Panc1 (cell line): ENCODE measurements around the gene ZFAND3. TPM values are rescaled to one million over a fixed set of nuclear protein-coding genes. Genes with fewer than 3 reads are reported as not detected.

ENCODE experiments used
- ATAC-seq: fragments of 200-7000 bp; cut with Tn5 transposase; 2 replicates; pipeline ENCODE4 v1.9.1; 2020; ENCODE audit warnings: mild to moderate bottlenecking, moderate library complexity
- BruUV-seq: library from RNA; stranded (reverse); fragments of 400-500 nt; replicated peaks from 2 replicates; lab custom pipeline; 2021; lab: Mats Ljungman, UMichigan
- CTCF ChIA-PET: fragments of 300-600 bp; sonication (Branson Sonifier 250); formaldehyde crosslinking; loops from one replicate; lab custom pipeline; 2022; ENCODE audit warnings: antibody characterized with exemption; lab: Charles Lee
- POLR2A ChIA-PET: fragments of 300-600 bp; sonication (Branson Sonifier 250); formaldehyde crosslinking; loops from one replicate; lab custom pipeline; 2022; ENCODE audit warnings: antibody characterized with exemption; lab: Charles Lee
- DNase-seq: peaks from one replicate; pipeline ENCODE4 v3.0.0-alpha.2; 2010; ENCODE audit warnings: low read depth, low spot score
- H3K27ac ChIP-seq: 2 replicates; pipeline ENCODE4 v1.5.1; 2011; ENCODE audit warnings: mild to moderate bottlenecking, low read length, inconsistent platforms
- H3K27me3 ChIP-seq: fragments of 200-500 bp; sonication (Bioruptor generic); 2 replicates; pipeline ENCODE4 v1.6.0; 2014; ENCODE audit warnings: low read length, inconsistent platforms; ENCODE audit not compliant: control insufficient read depth, insufficient read depth
- H3K36me3 ChIP-seq: fragments of 200-500 bp; sonication (Bioruptor generic); 2 replicates; pipeline ENCODE4 v1.5.1; 2014; ENCODE audit warnings: inconsistent platforms, mild to moderate bottlenecking, low read length, moderate library complexity; ENCODE audit not compliant: control insufficient read depth, insufficient read depth
- H3K4me1 ChIP-seq: 2 replicates; pipeline ENCODE4 v1.5.1; 2011; ENCODE audit warnings: inconsistent platforms, mild to moderate bottlenecking, low read length, moderate library complexity; ENCODE audit not compliant: control insufficient read depth, insufficient read depth
- H3K4me3 ChIP-seq, 2 experiments: 2 replicates each; pipeline ENCODE4 v1.5.1; 2011 to 2012; ENCODE audit warnings: low read depth in 2 of 2, low read length in 2 of 2, mild to moderate bottlenecking in 2 of 2, inconsistent platforms in 1 of 2, moderate library complexity in 1 of 2
- H3K9me3 ChIP-seq: fragments of 200-500 bp; sonication (Bioruptor generic); 2 replicates; pipeline ENCODE4 v1.5.1; 2014; ENCODE audit warnings: low read depth, mild to moderate bottlenecking, inconsistent platforms, low read length, moderate library complexity; ENCODE audit not compliant: control insufficient read depth, insufficient read depth
- CTCF ChIP-seq: fragments of 450-650 bp; IDR thresholded peaks from 2 replicates; pipeline ENCODE4 v1.5.1; 2017; ENCODE audit warnings: mild to moderate bottlenecking
- POLR2AphosphoS5 ChIP-seq: IDR thresholded peaks from 2 replicates; pipeline ENCODE4 v1.6.1; 2012; ENCODE audit warnings: mild to moderate bottlenecking, low read depth, low read length, moderate library complexity
- REST ChIP-seq, 2 experiments: IDR thresholded peaks; 2 replicates each; pipeline ENCODE4 v1.6.1; 2011 to 2012; ENCODE audit warnings: low read depth in 2 of 2, control low read depth in 1 of 2, low read length in 1 of 2, mild to moderate bottlenecking in 1 of 2, moderate library complexity in 1 of 2; ENCODE audit not compliant: insufficient read depth in 1 of 2
- SIN3A ChIP-seq: IDR thresholded peaks from 2 replicates; pipeline ENCODE4 v1.6.1; 2012; ENCODE audit warnings: low read depth, mild to moderate bottlenecking, low read length, moderate library complexity, borderline replicate concordance; ENCODE audit not compliant: insufficient read depth
- TCF7L2 ChIP-seq: IDR thresholded peaks from 2 replicates; pipeline ENCODE4 v1.6.1; 2011; ENCODE audit warnings: mild to moderate bottlenecking, low read depth, low read length, inconsistent platforms
- in situ Hi-C: cut with HindIII; loops from 2 replicates; pipeline ENCODE4 v1.10.0; 2016; ENCODE audit warnings: low sequenced_read_pairs, low pct_unique_long_range_greater_than_20kb
- intact Hi-C: fragments of 100-400 bp; cut with micrococcal nuclease; formaldehyde crosslinking; loops from one replicate; pipeline ENCODE4 v1.10.0; 2022; ENCODE audit not compliant: unreplicated experiment
- total RNA-seq: library from RNA; stranded (reverse); gene quantifications from one replicate; pipeline ENCODE4 v1.2.1, GENCODE V29; 2021; ENCODE audit not compliant: unreplicated experiment

Gene ZFAND3
- total RNA-seq, 1 experiment from 2014 or later = 95.9 TPM

GRCh38 chr6:38022688-38023087 lies 203.2 kb downstream of the ZFAND3 start:
- ATAC-seq (no peak), DNase-seq (no peak)
- Histone ChIP-seq H3K27ac (no peak overlapping the region), H3K36me3 (no peaks in the 10 kb centered on the region), H3K4me3 (no peak overlapping the region), H3K27me3 (no peaks in the 10 kb centered on the region), H3K4me1 (no peaks in the 10 kb centered on the region), H3K9me3 (no peaks in the 10 kb centered on the region)
- ChIA-PET CTCF (interaction anchor here (0.6 kb wide), 1 partner anchor 196 kb away, joined by 3 read pairs; no protein-coding TSS in a partner anchor), POLR2A (no interaction called here)
- TF ChIP-seq CTCF (no peak), TCF7L2 (no peak), POLR2AphosphoS5 (no peak), SIN3A (no peak), REST (IDR thresholded peaks at IDR 0.05; ENCODE audit: insufficient read depth in 1 of 2, low read depth in 2 of 2, low read length in 1 of 2) (no peak)
- intact Hi-C loops (no loop called here), in situ Hi-C loops (no loop called here)
- no TSS peak for BruUV-seq

GRCh38 chr6:38024908-38025307 lies 205.4 kb downstream of the ZFAND3 start:
- CTCF ChIA-PET = no interaction called here

More at GRCh38 chr6:38024908-38025307, 205.4 kb downstream of the ZFAND3 start:
- no peaks in the 10 kb centered on the region for H3K27me3 ChIP-seq
- ATAC-seq (no peak), DNase-seq (no peak)
- no TSS peak for BruUV-seq
- POLR2A ChIA-PET = no interaction called here
- no peaks in the 10 kb centered on the region for H3K9me3 ChIP-seq
- no peaks in the 10 kb centered on the region for H3K4me1 ChIP-seq
- H3K36me3 ChIP-seq = no peaks in the 10 kb centered on the region
- in situ Hi-C loops (no loop called here), intact Hi-C loops (no loop called here)
- H3K4me3 ChIP-seq = no peak overlapping the region
- no peak for TF ChIP-seq CTCF
- TF ChIP-seq TCF7L2 = no peak
- no peak for TF ChIP-seq SIN3A
- TF ChIP-seq REST (IDR thresholded peaks at IDR 0.05; ENCODE audit: insufficient read depth in 1 of 2, low read depth in 2 of 2, low read length in 1 of 2) = no peak
- TF ChIP-seq POLR2AphosphoS5 = no peak
- no peak overlapping the region for H3K27ac ChIP-seq
